HFFc6 (cell line): ENCODE results near the gene OCA2. TPM values are rescaled to one million over a fixed set of nuclear protein-coding genes. Genes with fewer than 3 reads are reported as not detected.
"Not testable (repeated sequence)": the region's sequence is repeated elsewhere in the genome, so short reads cannot be mapped to it uniquely, and the experiment has no call there.

ENCODE experiments used
- DNase-seq: peaks from one replicate; pipeline ENCODE4 v3.0.0-alpha.2; 2018
- H3K27ac Mint-ChIP-seq: 2 replicates; pipeline ENCODE4 v1.8.0; 2020; ENCODE audit warnings: mild to moderate bottlenecking, mixed read lengths
- H3K27me3 Mint-ChIP-seq: 2 replicates; pipeline ENCODE4 v1.8.0; 2021; ENCODE audit warnings: mild to moderate bottlenecking, moderate library complexity, mixed read lengths; ENCODE audit not compliant: insufficient read depth
- H3K36me3 Mint-ChIP-seq: 2 replicates; pipeline ENCODE4 v1.8.0; 2021; ENCODE audit warnings: low read depth, mixed read lengths
- H3K4me1 Mint-ChIP-seq: 2 replicates; pipeline ENCODE4 v1.8.0; 2020; ENCODE audit warnings: low read depth, mixed read lengths
- H3K4me3 Mint-ChIP-seq: 2 replicates; pipeline ENCODE4 v1.8.0; 2020; ENCODE audit warnings: mild to moderate bottlenecking, moderate library complexity, mixed read lengths
- H3K9me3 Mint-ChIP-seq: 2 replicates; pipeline ENCODE4 v1.8.0; 2020; ENCODE audit warnings: mild to moderate bottlenecking, mixed read lengths
- total RNA-seq, 6 experiments: library from RNA; stranded (reverse); fragmentation: NEBNext Ultra II Directional; extraction: Animal tissue kit (Norgen Biotek cat#: 25700); gene quantifications; 2 replicates in 1 of 6; 3 replicates in 5 of 6; pipeline ENCODE4 v1.2.3, GENCODE V29; 2021
- TF ChIP-seq, protein P1 (sequence below): fragments of 200-600 bp; sonication (generic); IDR thresholded peaks from 2 replicates; pipeline ENCODE4 v1.5.0; 2021; ENCODE audit warnings: antibody characterized with exemption, mild to moderate bottlenecking

OCA2 gene
- total RNA-seq, 6 experiments from 2014 or later: not detected

GRCh38 chr15:27851858-27852210 lies 247.3 kb downstream of the OCA2 start:
- TF ChIP-seq, protein P1, sequence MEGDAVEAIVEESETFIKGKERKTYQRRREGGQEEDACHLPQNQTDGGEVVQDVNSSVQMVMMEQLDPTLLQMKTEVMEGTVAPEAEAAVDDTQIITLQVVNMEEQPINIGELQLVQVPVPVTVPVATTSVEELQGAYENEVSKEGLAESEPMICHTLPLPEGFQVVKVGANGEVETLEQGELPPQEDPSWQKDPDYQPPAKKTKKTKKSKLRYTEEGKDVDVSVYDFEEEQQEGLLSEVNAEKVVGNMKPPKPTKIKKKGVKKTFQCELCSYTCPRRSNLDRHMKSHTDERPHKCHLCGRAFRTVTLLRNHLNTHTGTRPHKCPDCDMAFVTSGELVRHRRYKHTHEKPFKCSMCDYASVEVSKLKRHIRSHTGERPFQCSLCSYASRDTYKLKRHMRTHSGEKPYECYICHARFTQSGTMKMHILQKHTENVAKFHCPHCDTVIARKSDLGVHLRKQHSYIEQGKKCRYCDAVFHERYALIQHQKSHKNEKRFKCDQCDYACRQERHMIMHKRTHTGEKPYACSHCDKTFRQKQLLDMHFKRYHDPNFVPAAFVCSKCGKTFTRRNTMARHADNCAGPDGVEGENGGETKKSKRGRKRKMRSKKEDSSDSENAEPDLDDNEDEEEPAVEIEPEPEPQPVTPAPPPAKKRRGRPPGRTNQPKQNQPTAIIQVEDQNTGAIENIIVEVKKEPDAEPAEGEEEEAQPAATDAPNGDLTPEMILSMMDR: no peak
- Mint-ChIP-seq H3K4me3 (no peak overlapping the region), H3K4me1 (no peaks in the 10 kb centered on the region), H3K27ac (no peak overlapping the region), H3K36me3 (0 out of 2 replicates have a peak, but pooled peaks cover 4% of the 10 kb centered on the region), H3K9me3 (peaks cover 42% of the 10 kb centered on the region), H3K27me3 (no peaks in the 10 kb centered on the region)
- no peak for DNase-seq

- Mint-ChIP-seq H3K27ac (no peak overlapping the region), H3K27me3 (no peaks in the 10 kb centered on the region), H3K9me3 (peaks cover 41% of the 10 kb centered on the region), H3K4me3 (no peak overlapping the region), H3K4me1 (no peaks in the 10 kb centered on the region), H3K36me3 (0 out of 2 replicates have a peak, but pooled peaks cover 4% of the 10 kb centered on the region)
- DNase-seq: no peak
- TF ChIP-seq, protein P1: no peak
These were observed 247.9 kb downstream of the OCA2 start for GRCh38 chr15:27850981-27851857.

- TF ChIP-seq, protein P1: no peak
- no peak for DNase-seq
- Mint-ChIP-seq H3K4me1 (peaks cover 3% of the 10 kb centered on the region; the same call in 1 of the 2 replicates), H3K27ac (no peak overlapping the region), H3K27me3 (no peaks in the 10 kb centered on the region), H3K36me3 (no peaks in the 10 kb centered on the region), H3K4me3 (no peak overlapping the region), H3K9me3 (peaks cover 42% of the 10 kb centered on the region)
These were observed 249.1 kb downstream of the OCA2 start for GRCh38 chr15:27850050-27850449.

DNA sequence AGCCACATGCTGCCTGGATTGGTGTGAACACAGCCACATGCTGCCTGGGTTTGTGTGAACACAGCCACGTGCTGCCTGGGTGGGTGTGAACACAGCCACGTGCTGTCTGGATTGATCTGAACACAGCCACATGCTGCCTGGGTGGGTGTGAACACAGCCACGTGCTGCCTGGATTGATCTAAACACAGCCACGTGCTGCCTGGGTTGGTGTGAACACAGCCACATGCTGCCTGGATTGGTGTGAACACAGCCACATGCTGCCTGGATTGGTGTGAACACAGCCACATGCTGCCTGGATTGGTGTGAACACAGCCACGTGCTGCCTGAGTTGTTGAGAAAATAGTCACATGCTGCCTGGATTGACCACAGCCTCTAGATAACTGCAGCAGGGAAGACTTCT lies 250.2 kb downstream of the OCA2 start:
- not testable (repeated sequence) for H3K27me3 Mint-ChIP-seq, H3K27ac Mint-ChIP-seq, DNase-seq, H3K36me3 Mint-ChIP-seq, H3K4me3 Mint-ChIP-seq
- H3K4me1 Mint-ChIP-seq: peaks cover 11% of the 10 kb centered on the region; the same call in 1 of the 2 replicates
- H3K9me3 Mint-ChIP-seq: peaks cover 51% of the 10 kb centered on the region

- peaks cover 17% of the 10 kb centered on the region; the same call in 1 of the 2 replicates for H3K4me1 Mint-ChIP-seq
- TF ChIP-seq, protein P1: no peak
- no peak overlapping the region for H3K4me3 Mint-ChIP-seq
- H3K27me3 Mint-ChIP-seq: no peaks in the 10 kb centered on the region
- no peak overlapping the region for H3K27ac Mint-ChIP-seq
- DNase-seq: no peak
- H3K36me3 Mint-ChIP-seq: no peaks in the 10 kb centered on the region
- H3K9me3 Mint-ChIP-seq: peaks cover 56% of the 10 kb centered on the region
These were observed 251.1 kb downstream of the OCA2 start for GRCh38 chr15:27847775-27848710.
